ENCODE results near the gene OSTC.

OSTC gene

DNA sequence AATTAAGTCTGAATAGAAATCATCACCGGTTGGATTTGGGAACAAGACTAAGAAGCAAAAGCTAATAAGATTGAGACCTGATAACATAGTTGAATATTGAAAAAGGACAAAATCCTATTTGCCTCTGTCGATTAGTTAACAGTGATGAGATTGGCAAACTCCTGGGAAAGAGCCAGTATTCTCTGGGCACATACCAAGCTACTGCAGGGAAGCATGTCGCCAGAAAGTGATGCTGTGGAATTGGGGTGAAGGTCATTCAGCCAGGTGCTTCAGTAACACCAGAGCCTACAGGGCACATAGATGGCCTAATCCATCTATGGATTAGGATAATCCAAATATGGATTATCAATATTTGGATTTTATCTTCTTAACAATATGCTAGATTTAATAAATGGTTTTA lies 44.0 kb downstream of the OSTC start:
- H3K9ac ChIP-seq (ENCODE audit: low read length): no peak overlapping the region
- no peak overlapping the region for H2AFZ ChIP-seq (ENCODE audit: low read length)
- no peaks in the 10 kb centered on the region for H3F3A ChIP-seq (ENCODE audit: insufficient read depth, low read length)
- H3K27me3 ChIP-seq (ENCODE audit: insufficient read depth, low read length): no peaks in the 10 kb centered on the region
- no peaks in the 10 kb centered on the region for H3K4me1 ChIP-seq (ENCODE audit: insufficient read depth, low read length, severe bottlenecking)
- TF ChIP-seq, protein P1, sequence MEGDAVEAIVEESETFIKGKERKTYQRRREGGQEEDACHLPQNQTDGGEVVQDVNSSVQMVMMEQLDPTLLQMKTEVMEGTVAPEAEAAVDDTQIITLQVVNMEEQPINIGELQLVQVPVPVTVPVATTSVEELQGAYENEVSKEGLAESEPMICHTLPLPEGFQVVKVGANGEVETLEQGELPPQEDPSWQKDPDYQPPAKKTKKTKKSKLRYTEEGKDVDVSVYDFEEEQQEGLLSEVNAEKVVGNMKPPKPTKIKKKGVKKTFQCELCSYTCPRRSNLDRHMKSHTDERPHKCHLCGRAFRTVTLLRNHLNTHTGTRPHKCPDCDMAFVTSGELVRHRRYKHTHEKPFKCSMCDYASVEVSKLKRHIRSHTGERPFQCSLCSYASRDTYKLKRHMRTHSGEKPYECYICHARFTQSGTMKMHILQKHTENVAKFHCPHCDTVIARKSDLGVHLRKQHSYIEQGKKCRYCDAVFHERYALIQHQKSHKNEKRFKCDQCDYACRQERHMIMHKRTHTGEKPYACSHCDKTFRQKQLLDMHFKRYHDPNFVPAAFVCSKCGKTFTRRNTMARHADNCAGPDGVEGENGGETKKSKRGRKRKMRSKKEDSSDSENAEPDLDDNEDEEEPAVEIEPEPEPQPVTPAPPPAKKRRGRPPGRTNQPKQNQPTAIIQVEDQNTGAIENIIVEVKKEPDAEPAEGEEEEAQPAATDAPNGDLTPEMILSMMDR (IDR thresholded peaks at IDR 0.05; ENCODE audit: low read length): no peak
- TF ChIP-seq EZH2 (IDR thresholded peaks at IDR 0.05; ENCODE audit: borderline replicate concordance, low read length): no peak
- no peaks in the 10 kb centered on the region for H3K9me2 ChIP-seq (ENCODE audit: low read depth, low read length)
- no peak overlapping the region for H3K4me2 ChIP-seq (ENCODE audit: low read length)
- H3K4me3 ChIP-seq (ENCODE audit: low read depth, low read length, poor library complexity, severe bottlenecking): no peak overlapping the region
- no peaks in the 10 kb centered on the region for H4K20me1 ChIP-seq (ENCODE audit: insufficient read depth, low read length)
- no peaks in the 10 kb centered on the region for H3K79me2 ChIP-seq (ENCODE audit: insufficient read depth, low read length)
- H3K36me3 ChIP-seq (ENCODE audit: insufficient read depth, low read length): no peaks in the 10 kb centered on the region
- H3K27ac ChIP-seq (ENCODE audit: low read depth, low read length, poor library complexity, severe bottlenecking): no peak overlapping the region
- no peaks in the 10 kb centered on the region for H3K9me3 ChIP-seq (ENCODE audit: low read length)

DNA sequence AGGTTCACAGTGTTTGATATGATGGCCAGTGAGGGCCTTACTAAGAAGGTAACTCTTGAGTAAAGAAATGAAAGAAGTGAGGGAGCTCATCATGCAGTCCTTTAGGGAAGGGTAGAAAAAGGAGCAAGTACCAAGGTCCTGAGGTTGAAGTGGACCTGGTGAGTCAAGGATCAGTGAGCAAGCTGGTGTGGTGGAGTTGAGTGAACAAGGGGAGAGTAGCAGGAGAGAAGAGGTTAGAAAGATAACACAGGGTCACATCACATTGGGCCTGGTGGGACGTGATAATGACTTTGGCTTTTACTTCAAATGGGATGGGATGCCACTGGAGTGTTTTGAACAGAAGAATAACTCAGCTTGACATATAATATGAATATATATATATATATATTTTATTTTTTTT lies 44.7 kb downstream of the OSTC start:
- H3K27ac ChIP-seq (ENCODE audit: low read depth, low read length, poor library complexity, severe bottlenecking): no peak overlapping the region
- H3K4me3 ChIP-seq (ENCODE audit: low read depth, low read length, poor library complexity, severe bottlenecking): no peak overlapping the region
- no peak overlapping the region for H3K9ac ChIP-seq (ENCODE audit: low read length)
- no peaks in the 10 kb centered on the region for H3K36me3 ChIP-seq (ENCODE audit: insufficient read depth, low read length)
- H3K4me2 ChIP-seq (ENCODE audit: low read length): no peak overlapping the region
- no peaks in the 10 kb centered on the region for H3K4me1 ChIP-seq (ENCODE audit: insufficient read depth, low read length, severe bottlenecking)
- no peaks in the 10 kb centered on the region for H3K9me3 ChIP-seq (ENCODE audit: low read length)
- TF ChIP-seq, protein P1 (IDR thresholded peaks at IDR 0.05; ENCODE audit: low read length): no peak
- TF ChIP-seq EZH2 (IDR thresholded peaks at IDR 0.05; ENCODE audit: borderline replicate concordance, low read length): no peak
- no peaks in the 10 kb centered on the region for H3K27me3 ChIP-seq (ENCODE audit: insufficient read depth, low read length)
- no peaks in the 10 kb centered on the region for H4K20me1 ChIP-seq (ENCODE audit: insufficient read depth, low read length)
- no peak overlapping the region for H2AFZ ChIP-seq (ENCODE audit: low read length)
- no peaks in the 10 kb centered on the region for H3K9me2 ChIP-seq (ENCODE audit: low read depth, low read length)
- no peaks in the 10 kb centered on the region for H3K79me2 ChIP-seq (ENCODE audit: insufficient read depth, low read length)
- H3F3A ChIP-seq (ENCODE audit: insufficient read depth, low read length): no peaks in the 10 kb centered on the region

DNA sequence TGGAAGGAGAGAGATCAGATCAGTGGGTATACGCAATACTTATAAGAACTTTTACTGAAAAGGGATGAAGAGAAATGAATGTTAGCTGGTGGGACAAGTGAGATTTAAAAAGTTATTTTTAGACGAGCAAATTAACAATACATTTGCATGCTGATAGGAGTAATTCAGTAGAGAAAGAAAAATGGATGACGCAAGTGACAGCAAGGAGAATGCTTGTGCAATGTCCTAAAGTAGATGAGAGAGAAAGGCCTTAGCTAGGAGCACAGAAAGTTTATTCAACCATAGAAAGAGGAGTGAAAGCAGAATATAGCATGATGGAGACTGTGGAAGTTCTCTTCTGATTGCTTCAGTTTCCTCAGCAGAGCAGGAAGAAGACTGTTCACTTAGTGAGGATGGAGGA lies 45.8 kb downstream of the OSTC start:
- TF ChIP-seq, protein P1 (IDR thresholded peaks at IDR 0.05; ENCODE audit: low read length): no peak
- no peak for TF ChIP-seq EZH2 (IDR thresholded peaks at IDR 0.05; ENCODE audit: borderline replicate concordance, low read length)
- Histone ChIP-seq H3K27me3 (ENCODE audit: insufficient read depth, low read length) (no peaks in the 10 kb centered on the region), H2AFZ (ENCODE audit: low read length) (no peak overlapping the region)

More for the DNA sequence above, 45.8 kb downstream of the OSTC start:
- Histone ChIP-seq H3F3A (ENCODE audit: insufficient read depth, low read length) (no peaks in the 10 kb centered on the region), H3K9me3 (ENCODE audit: low read length) (no peaks in the 10 kb centered on the region), H3K4me2 (ENCODE audit: low read length) (no peak overlapping the region), H4K20me1 (ENCODE audit: insufficient read depth, low read length) (no peaks in the 10 kb centered on the region), H3K27ac (ENCODE audit: low read depth, low read length, poor library complexity, severe bottlenecking) (no peak overlapping the region), H3K4me1 (ENCODE audit: insufficient read depth, low read length, severe bottlenecking) (no peaks in the 10 kb centered on the region), H3K9me2 (ENCODE audit: low read depth, low read length) (no peaks in the 10 kb centered on the region), H3K4me3 (ENCODE audit: low read depth, low read length, poor library complexity, severe bottlenecking) (no peak overlapping the region), H3K36me3 (ENCODE audit: insufficient read depth, low read length) (no peaks in the 10 kb centered on the region), H3K79me2 (ENCODE audit: insufficient read depth, low read length) (no peaks in the 10 kb centered on the region), H3K9ac (ENCODE audit: low read length) (no peak overlapping the region)

Measured in OCI-LY1 (cell line).